CD4-positive, CD25-positive, alpha-beta regulatory T cell (primary cell): ENCODE measurements around the gene CRYBA1. TPM values are rescaled to one million over a fixed set of nuclear protein-coding genes. Genes with fewer than 3 reads are reported as not detected.

Source experiments
- ATAC-seq, 2 donors: fragments of 150-1000 bp; cut with Tn5 transposase; one replicate each; pipeline ENCODE4 v1.10.0; 2021; ENCODE audit warnings: low read depth in 2 of 2, moderate number of reproducible peaks in 2 of 2, moderate library complexity in 1 of 2
- DNase-seq, 3 donors: peaks; one replicate each; pipeline versions ENCODE4 v3.0.0 to v3.0.0-alpha.2; 2012 to 2022; ENCODE audit warnings: mixed read lengths in 1 of 3
- H3K27ac ChIP-seq: one replicate; pipeline ENCODE4 v1.7.0; 2013; ENCODE audit warnings: mild to moderate bottlenecking, low read length; ENCODE audit not compliant: insufficient read depth, poor library complexity, severe bottlenecking
- H3K27me3 ChIP-seq: one replicate; pipeline ENCODE4 v1.7.0; 2013; ENCODE audit warnings: low read length; ENCODE audit not compliant: control insufficient read depth, insufficient read depth
- H3K36me3 ChIP-seq: one replicate; pipeline ENCODE4 v1.7.0; 2013; ENCODE audit warnings: mild to moderate bottlenecking, low read length, moderate library complexity; ENCODE audit not compliant: control insufficient read depth, insufficient read depth
- H3K4me1 ChIP-seq: 2 replicates; pipeline ENCODE4 v1.7.0; 2013; ENCODE audit warnings: mild to moderate bottlenecking, low read length; ENCODE audit not compliant: insufficient read depth, control insufficient read depth, poor library complexity, severe bottlenecking
- H3K4me3 ChIP-seq: one replicate; pipeline ENCODE4 v1.7.0; 2013; ENCODE audit warnings: low read depth, mild to moderate bottlenecking, low read length, moderate library complexity
- H3K9me3 ChIP-seq, 2 experiments: 1 replicate in 1 of 2; 2 replicates in 1 of 2; pipeline ENCODE4 v1.7.0; 2013; ENCODE audit warnings: low read length in 2 of 2, mild to moderate bottlenecking in 1 of 2, moderate library complexity in 1 of 2; ENCODE audit not compliant: control insufficient read depth in 2 of 2
- H3K27ac Mint-ChIP-seq, 3 donors: one replicate each; pipeline ENCODE4 v1.8.0; 2020 to 2022; ENCODE audit warnings: mild to moderate bottlenecking in 3 of 3, mixed read lengths in 3 of 3, moderate library complexity in 2 of 3
- H3K27me3 Mint-ChIP-seq: one replicate; pipeline ENCODE4 v1.8.0; 2022; ENCODE audit warnings: mild to moderate bottlenecking, mixed read lengths
- H3K36me3 Mint-ChIP-seq: one replicate; pipeline ENCODE4 v1.8.0; 2020; ENCODE audit warnings: mixed read lengths
- H3K4me1 Mint-ChIP-seq, 4 donors: one replicate each; pipeline ENCODE4 v1.8.0; 2020 to 2022; ENCODE audit warnings: mixed read lengths in 4 of 4, mild to moderate bottlenecking in 1 of 4
- H3K4me3 Mint-ChIP-seq, 4 donors: one replicate each; pipeline ENCODE4 v1.8.0; 2020 to 2022; ENCODE audit warnings: mild to moderate bottlenecking in 4 of 4, mixed read lengths in 4 of 4, moderate library complexity in 3 of 4
- H3K9me3 Mint-ChIP-seq, 7 donors: one replicate each; pipeline ENCODE4 v1.8.0; 2020 to 2022; ENCODE audit warnings: mixed read lengths in 7 of 7, mild to moderate bottlenecking in 3 of 7, moderate library complexity in 2 of 7
- polyA plus RNA-seq, 4 donors: library from polyadenylated mRNA; unstranded; fragments of 300-500 nt; fragmentation: Illumina TruSeq; gene quantifications; one replicate each; pipeline ENCODE4 v1.2.3, GENCODE V29; 2021
- total RNA-seq: library from RNA; stranded (reverse); gene quantifications from one replicate; pipeline ENCODE4 v1.2.3, GENCODE V29; 2022

CRYBA1 gene
- total and polyA plus RNA-seq, 5 donors from 2014 or later, result not detected

DNA sequence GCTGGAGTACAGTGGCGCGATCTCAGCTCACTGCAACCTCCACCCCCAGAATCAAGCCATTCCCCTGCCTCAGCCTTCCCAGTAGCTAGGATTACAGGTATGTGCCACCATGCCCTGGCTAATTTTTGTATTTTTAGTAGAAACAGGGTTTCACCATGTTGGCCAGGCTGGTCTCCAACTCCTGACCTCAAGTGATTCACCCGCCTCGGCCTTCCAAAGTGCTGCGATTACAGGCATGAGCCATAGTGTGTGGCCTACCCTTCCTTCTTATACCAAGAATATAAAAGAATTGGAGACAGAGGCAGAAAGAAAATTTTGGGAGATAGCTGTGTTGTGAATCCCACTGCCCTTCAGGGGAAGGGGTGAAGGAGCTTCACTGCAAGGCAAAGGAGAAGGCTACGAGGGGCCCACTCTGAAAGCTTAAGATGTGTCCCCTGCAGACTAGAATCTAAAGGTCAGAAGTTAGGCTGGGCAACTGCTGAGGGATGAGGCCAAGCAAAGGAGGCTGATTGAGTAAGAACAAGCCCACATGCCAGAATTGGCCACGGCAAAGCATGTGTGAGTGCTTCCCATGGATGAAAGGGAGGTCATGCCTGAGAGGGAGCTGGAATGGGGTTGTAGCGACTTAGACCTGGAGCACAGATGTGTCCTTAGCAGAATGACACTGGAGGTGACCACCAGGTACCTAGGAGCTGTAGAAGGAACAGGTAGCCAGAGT lies 8.4 kb upstream of the CRYBA1 start:
- no peak overlapping the region for H3K27ac Mint-ChIP-seq
- Histone ChIP-seq H3K4me1 (no peaks in the 10 kb centered on the region), H3K27ac (no peak overlapping the region), H3K9me3 (no peaks in the 10 kb centered on the region), H3K36me3 (no peaks in the 10 kb centered on the region), H3K4me3 (no peak overlapping the region), H3K27me3 (no peaks in the 10 kb centered on the region)
- peaks cover 0 to 1% (median 0%) of the 10 kb centered on the region in 7 donors for H3K9me3 Mint-ChIP-seq
- ATAC-seq, result no peak
- no peak overlapping the region for H3K4me3 Mint-ChIP-seq
- peaks cover 0 to 2% (median 0%) of the 10 kb centered on the region in 4 donors for H3K4me1 Mint-ChIP-seq
- no peak for DNase-seq
- peaks cover 3% of the 10 kb centered on the region for H3K36me3 Mint-ChIP-seq
- no peaks in the 10 kb centered on the region for H3K27me3 Mint-ChIP-seq

- H3K36me3 Mint-ChIP-seq, result peaks cover 3% of the 10 kb centered on the region
- H3K36me3 ChIP-seq, result no peaks in the 10 kb centered on the region
- no peak overlapping the region for H3K27ac ChIP-seq
- DNase-seq (no peak), ATAC-seq (no peak)
- no peaks in the 10 kb centered on the region for H3K9me3 ChIP-seq
- H3K4me1 Mint-ChIP-seq, result peaks cover 0 to 2% (median 0%) of the 10 kb centered on the region in 4 donors
- peak overlapping the region in 2 of 3 donors; percentile 59 to 67 for H3K27ac Mint-ChIP-seq
- H3K9me3 Mint-ChIP-seq, result no peaks in the 10 kb centered on the region
- H3K4me3 ChIP-seq, result no peak overlapping the region
- no peaks in the 10 kb centered on the region for H3K4me1 ChIP-seq
- no peak overlapping the region for H3K4me3 Mint-ChIP-seq
- no peaks in the 10 kb centered on the region for H3K27me3 Mint-ChIP-seq
- no peaks in the 10 kb centered on the region for H3K27me3 ChIP-seq
These were observed 6.2 kb upstream of the CRYBA1 start for GRCh38 chr17:29240477-29240876.

DNA sequence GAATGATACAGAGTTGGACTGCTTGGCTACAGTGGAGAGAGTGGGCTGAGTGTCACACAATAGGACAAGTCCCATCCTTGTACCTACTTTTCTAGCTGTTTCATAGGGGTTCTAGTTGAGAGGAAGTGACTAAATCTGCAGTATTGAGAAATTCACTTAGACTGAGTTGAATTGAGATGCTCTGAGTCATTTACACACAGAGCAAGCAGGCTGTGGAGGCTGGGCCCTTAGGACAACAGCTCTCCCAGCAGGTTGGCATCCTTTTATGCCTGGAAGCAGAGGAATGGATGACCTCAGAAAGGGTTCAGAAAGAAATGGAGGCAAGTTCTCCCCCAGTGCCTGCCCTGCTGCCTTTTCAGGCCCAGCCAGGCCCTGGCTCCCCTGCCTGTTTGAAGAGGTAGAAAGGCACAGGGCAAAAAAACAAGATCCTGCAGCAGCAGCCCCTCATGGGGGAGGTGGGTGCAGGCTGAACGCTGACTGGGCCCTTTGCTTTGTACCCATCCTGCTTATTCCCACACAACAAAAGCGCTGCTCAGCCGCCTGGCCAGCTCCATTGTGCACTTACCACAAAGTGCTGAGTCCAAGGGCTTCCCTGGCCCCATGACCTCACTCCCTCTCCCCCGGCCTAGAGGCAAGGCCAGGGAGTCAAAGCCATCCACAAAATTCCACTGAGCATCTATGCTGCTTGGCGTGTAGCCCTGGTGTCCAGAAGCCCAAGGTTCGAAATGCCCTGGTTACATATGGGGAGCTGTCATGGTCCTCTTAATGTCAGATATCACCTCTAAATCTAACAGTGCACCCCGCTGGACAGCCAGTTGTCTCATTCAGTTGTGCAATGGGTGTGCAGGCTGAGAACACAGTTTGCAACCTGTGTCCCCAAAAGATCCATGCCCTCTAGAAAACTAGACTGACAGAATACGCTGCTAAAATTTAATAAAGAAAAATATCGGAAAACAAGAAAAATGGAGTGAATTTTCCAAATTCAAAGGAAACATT lies 5.4 kb upstream of the CRYBA1 start:
- no peaks in the 10 kb centered on the region for H3K36me3 ChIP-seq
- peaks cover 0 to 2% (median 0%) of the 10 kb centered on the region in 4 donors for H3K4me1 Mint-ChIP-seq
- H3K4me3 Mint-ChIP-seq, result no peak overlapping the region
- no peak for ATAC-seq
- H3K27ac ChIP-seq, result no peak overlapping the region
- DNase-seq, result peak in 1 of 3 donors; percentile 36
- no peaks in the 10 kb centered on the region for H3K4me1 ChIP-seq
- H3K4me3 ChIP-seq, result no peak overlapping the region
- H3K9me3 Mint-ChIP-seq, result no peaks in the 10 kb centered on the region
- no peaks in the 10 kb centered on the region for H3K9me3 ChIP-seq
- no peaks in the 10 kb centered on the region for H3K27me3 Mint-ChIP-seq
- H3K27ac Mint-ChIP-seq, result peak overlapping the region in 1 of 3 donors; percentile 67
- H3K27me3 ChIP-seq, result no peaks in the 10 kb centered on the region
- peaks cover 3% of the 10 kb centered on the region for H3K36me3 Mint-ChIP-seq

- H3K9me3 ChIP-seq, result no peaks in the 10 kb centered on the region
- H3K27ac Mint-ChIP-seq, result no peak overlapping the region
- no peaks in the 10 kb centered on the region for H3K27me3 Mint-ChIP-seq
- H3K9me3 Mint-ChIP-seq, result no peaks in the 10 kb centered on the region
- no peak overlapping the region for H3K4me3 ChIP-seq
- DNase-seq (no peak), ATAC-seq (no peak)
- H3K36me3 Mint-ChIP-seq, result peaks cover 3% of the 10 kb centered on the region
- H3K36me3 ChIP-seq, result no peaks in the 10 kb centered on the region
- peaks cover 0 to 2% (median 0%) of the 10 kb centered on the region in 4 donors for H3K4me1 Mint-ChIP-seq
- H3K27ac ChIP-seq, result no peak overlapping the region
- no peaks in the 10 kb centered on the region for H3K4me1 ChIP-seq
- H3K4me3 Mint-ChIP-seq, result no peak overlapping the region
- no peaks in the 10 kb centered on the region for H3K27me3 ChIP-seq
These were observed 4.6 kb upstream of the CRYBA1 start for GRCh38 chr17:29242051-29242450.

GRCh38 chr17:29242790-29243189 lies 3.9 kb upstream of the CRYBA1 start:
- H3K4me3 Mint-ChIP-seq, result no peak overlapping the region
- no peaks in the 10 kb centered on the region for H3K36me3 Mint-ChIP-seq
- Histone ChIP-seq H3K4me3 (no peak overlapping the region), H3K36me3 (no peaks in the 10 kb centered on the region), H3K27me3 (no peaks in the 10 kb centered on the region), H3K4me1 (no peaks in the 10 kb centered on the region), H3K27ac (no peak overlapping the region), H3K9me3 (no peaks in the 10 kb centered on the region)
- H3K9me3 Mint-ChIP-seq, result no peaks in the 10 kb centered on the region
- H3K27me3 Mint-ChIP-seq, result no peaks in the 10 kb centered on the region
- no peaks in the 10 kb centered on the region for H3K4me1 Mint-ChIP-seq
- H3K27ac Mint-ChIP-seq, result no peak overlapping the region
- DNase-seq (no peak), ATAC-seq (no peak)

- Mint-ChIP-seq H3K4me1 (no peaks in the 10 kb centered on the region), H3K27me3 (no peaks in the 10 kb centered on the region), H3K9me3 (no peaks in the 10 kb centered on the region), H3K27ac (no peak overlapping the region), H3K4me3 (no peak overlapping the region), H3K36me3 (no peaks in the 10 kb centered on the region)
- H3K9me3 ChIP-seq, result no peaks in the 10 kb centered on the region
- H3K4me1 ChIP-seq, result no peaks in the 10 kb centered on the region
- DNase-seq, result peak in 1 of 3 donors; percentile 20
- no peak for ATAC-seq
- no peak overlapping the region for H3K27ac ChIP-seq
- H3K27me3 ChIP-seq, result no peaks in the 10 kb centered on the region
- no peaks in the 10 kb centered on the region for H3K36me3 ChIP-seq
- no peak overlapping the region for H3K4me3 ChIP-seq
These were observed 2.9 kb upstream of the CRYBA1 start for GRCh38 chr17:29243792-29244191.

- Histone ChIP-seq H3K4me3 (no peak overlapping the region), H3K9me3 (no peaks in the 10 kb centered on the region), H3K27me3 (no peaks in the 10 kb centered on the region), H3K36me3 (no peaks in the 10 kb centered on the region), H3K27ac (no peak overlapping the region), H3K4me1 (no peaks in the 10 kb centered on the region)
- Mint-ChIP-seq H3K27me3 (no peaks in the 10 kb centered on the region), H3K36me3 (no peaks in the 10 kb centered on the region), H3K4me1 (peaks cover 0 to 2% (median 0%) of the 10 kb centered on the region in 4 donors), H3K9me3 (peaks cover 0 to 1% (median 0%) of the 10 kb centered on the region in 7 donors), H3K4me3 (no peak overlapping the region), H3K27ac (no peak overlapping the region)
- DNase-seq (no peak), ATAC-seq (no peak)
These were observed 1.3 kb upstream of the CRYBA1 start for GRCh38 chr17:29245401-29245800.
